Bronchial epithelial cell (primary cell): ENCODE data around the gene KLHL15. TPM values are rescaled to one million over a fixed set of nuclear protein-coding genes. Genes with fewer than 3 reads are reported as not detected.
"Not testable (repeated sequence)": the region's sequence is repeated elsewhere in the genome, so short reads cannot be mapped to it uniquely, and the experiment has no call there.

Source experiments
- DNase-seq: peaks from one replicate; pipeline ENCODE4 v3.0.0-alpha.2; 2010; ENCODE audit warnings: low read depth
- FAIRE-seq: peaks from 2 replicates; lab custom pipeline; 2011; peaks lifted over from hg19 to GRCh38; lab: Jason Lieb, UNC
- H3K27me3 ChIP-seq: 2 replicates; pipeline ENCODE4 v1.5.1; 2011; ENCODE audit warnings: low read length; ENCODE audit not compliant: control insufficient read depth, insufficient read depth
- H3K36me3 ChIP-seq: 2 replicates; pipeline ENCODE4 v1.5.1; 2011; ENCODE audit warnings: low read length; ENCODE audit not compliant: control insufficient read depth, insufficient read depth
- H3K4me3 ChIP-seq: 2 replicates; pipeline ENCODE4 v1.5.1; 2011; ENCODE audit warnings: mild to moderate bottlenecking, low read depth, low read length, control low read depth
- CTCF ChIP-seq: IDR thresholded peaks from 2 replicates; pipeline ENCODE4 v1.5.1; 2011; ENCODE audit warnings: mild to moderate bottlenecking, moderate library complexity, low read length, control low read depth, inconsistent platforms; ENCODE audit not compliant: insufficient read depth, severe bottlenecking
- total RNA-seq: library from RNA; depleted of rRNA; stranded (reverse); fragments of >200 nt; gene quantifications from 2 replicates; pipeline ENCODE4 v1.2.1, GENCODE V29; 2014

KLHL15 gene
- total RNA-seq = 4.0 and 6.1 TPM in 2 replicates

- DNase-seq (no peak), FAIRE-seq (no peak)
- Histone ChIP-seq H3K36me3 (no peaks in the 10 kb centered on the region), H3K4me3 (peak within 1 kb of the TSS; percentile 55), H3K27me3 (no peaks in the 10 kb centered on the region)
- no peak for TF ChIP-seq CTCF
Measured at GRCh38 chrX:24027086-24027485, at the start of gene KLHL15. Gene KLHL15 (minus strand): TSS chrX:24027186. CDS start chrX:24006693, 20,493 bp downstream.

GRCh38 chrX:24069877-24070276 is 42.9 kb upstream of the KLHL15 start:
- no peak for TF ChIP-seq CTCF
- DNase-seq (no peak), FAIRE-seq (no peak)
- no peaks in the 10 kb centered on the region for H3K27me3 ChIP-seq
- H3K4me3 ChIP-seq = no peak overlapping the region
- H3K36me3 ChIP-seq = peaks cover 3% of the 10 kb centered on the region

- no peak for DNase-seq
- no peak overlapping the region for H3K4me3 ChIP-seq
- H3K36me3 ChIP-seq = no peaks in the 10 kb centered on the region
- FAIRE-seq = no peak
- no peak for TF ChIP-seq CTCF
- no peaks in the 10 kb centered on the region for H3K27me3 ChIP-seq
Measured at GRCh38 chrX:24063488-24063887, 36.5 kb upstream of the KLHL15 start.

GRCh38 chrX:24055043-24055356 is 28.0 kb upstream of the KLHL15 start:
- no peak for DNase-seq
- Histone ChIP-seq H3K27me3 (no peaks in the 10 kb centered on the region), H3K36me3 (peaks cover 4% of the 10 kb centered on the region), H3K4me3 (peak overlapping the region; percentile 91)
- FAIRE-seq = no peak
- TF ChIP-seq CTCF = no peak

GRCh38 chrX:24054182-24055042 is 27.4 kb upstream of the KLHL15 start, which contains the start of gene EIF2S3:
Gene EIF2S3 (plus strand): TSS chrX:24054956. CDS start chrX:24054969, 13 bp downstream.
- Histone ChIP-seq H3K27me3 (no peaks in the 10 kb centered on the region), H3K36me3 (peaks cover 4% of the 10 kb centered on the region), H3K4me3 (peak within 1 kb of the TSS; percentile 91)
- DNase-seq (peak; percentile 87), FAIRE-seq (no peak)
- peak; percentile 58 for TF ChIP-seq CTCF

GRCh38 chrX:24050522-24051318 is 23.7 kb upstream of the KLHL15 start:
- not testable (repeated sequence) for DNase-seq, FAIRE-seq, H3K27me3 ChIP-seq

GRCh38 chrX:24049643-24050042 is 22.7 kb upstream of the KLHL15 start:
- not testable (repeated sequence) for H3K4me3 ChIP-seq, H3K27me3 ChIP-seq, DNase-seq, FAIRE-seq, H3K36me3 ChIP-seq

More at GRCh38 chrX:24050522-24051318, 23.7 kb upstream of the KLHL15 start:
- H3K36me3 ChIP-seq, H3K4me3 ChIP-seq: not testable (repeated sequence)

- FAIRE-seq, H3K4me3 ChIP-seq, DNase-seq, H3K27me3 ChIP-seq, H3K36me3 ChIP-seq: not testable (repeated sequence)
Measured at GRCh38 chrX:24046060-24046459, 19.1 kb upstream of the KLHL15 start.
